Testis (tissue), 3 donors: ENCODE measurements around the gene RSBN1. TPM values are rescaled to one million over a fixed set of nuclear protein-coding genes. Genes with fewer than 3 reads are reported as not detected.
"Not testable (repeated sequence)": the region's sequence is repeated elsewhere in the genome, so short reads cannot be mapped to it uniquely, and the experiment has no call there.

Source experiments
- DNase-seq: peaks from one replicate; pipeline ENCODE4 v3.0.0-alpha.2; 2019
- H3K27ac ChIP-seq, 2 donors: fragments of 200-600 bp; sonication (generic); one replicate each; pipeline ENCODE4 v1.5.1; 2019
- H3K27me3 ChIP-seq: fragments of 200-600 bp; sonication (generic); one replicate; pipeline ENCODE4 v1.5.1; 2019
- H3K36me3 ChIP-seq: fragments of 200-600 bp; sonication (generic); one replicate; pipeline ENCODE4 v1.5.1; 2017; ENCODE audit warnings: low read depth; ENCODE audit errors: missing control alignments
- H3K4me1 ChIP-seq: fragments of 200-600 bp; sonication (generic); one replicate; pipeline ENCODE4 v1.5.1; 2019
- H3K4me3 ChIP-seq, 2 donors: fragments of 200-600 bp; sonication (generic); one replicate each; pipeline ENCODE4 v1.5.1; 2017 to 2019
- H3K9me3 ChIP-seq: fragments of 200-600 bp; sonication (generic); one replicate; pipeline ENCODE4 v1.5.1; 2017
- POLR2A ChIP-seq: fragments of 450-650 bp; IDR thresholded peaks from one replicate; pipeline ENCODE4 v1.6.1; 2017; ENCODE audit warnings: antibody characterized with exemption, mild to moderate bottlenecking, moderate library complexity
- WGBS, 2 donors: methylation state at CpG; one replicate each; pipeline ENCODE4 v1.1.5; 2018; 5-methylcytosine and 5-hydroxymethylcytosine counted together
- intact Hi-C: fragments of 100-400 bp; cut with DNase I; formaldehyde crosslinking; loops from one replicate; pipeline ENCODE4 v1.15.1; 2023; ENCODE audit warnings: low total_unique reads
- polyA plus RNA-seq: library from polyadenylated mRNA; stranded (reverse); fragments of 350-450 nt; fragmentation: Illumina TruSeq; extraction: RNeasy Lipid Tissue Mini Kit (QIAGEN cat#74804); gene quantifications from one replicate; pipeline ENCODE4 v1.2.3, GENCODE V29; 2014; ENCODE audit warnings: low read depth, low replicate concordance; ENCODE audit not compliant: insufficient read depth
- total RNA-seq, 2 donors: library from RNA; depleted of rRNA; stranded (reverse); fragments of >200 nt; gene quantifications; one replicate each; pipeline ENCODE4 v1.2.3, GENCODE V29; 2016
- TF ChIP-seq, protein P1 (sequence below), 3 experiments: fragments of 450-650 bp in 2 of 3; fragments of 200-600 bp in 1 of 3; sonication (generic) in 1 of 3; IDR thresholded peaks; one replicate each; pipeline ENCODE4 v1.5.1; 2016 to 2019; ENCODE audit warnings: antibody characterized with exemption in 3 of 3, mild to moderate bottlenecking in 2 of 3, moderate library complexity in 1 of 3

RSBN1 gene
- total and polyA plus RNA-seq, 3 donors from 2014 or later = 27.5 to 32.5 (median 28.5) TPM

DNA sequence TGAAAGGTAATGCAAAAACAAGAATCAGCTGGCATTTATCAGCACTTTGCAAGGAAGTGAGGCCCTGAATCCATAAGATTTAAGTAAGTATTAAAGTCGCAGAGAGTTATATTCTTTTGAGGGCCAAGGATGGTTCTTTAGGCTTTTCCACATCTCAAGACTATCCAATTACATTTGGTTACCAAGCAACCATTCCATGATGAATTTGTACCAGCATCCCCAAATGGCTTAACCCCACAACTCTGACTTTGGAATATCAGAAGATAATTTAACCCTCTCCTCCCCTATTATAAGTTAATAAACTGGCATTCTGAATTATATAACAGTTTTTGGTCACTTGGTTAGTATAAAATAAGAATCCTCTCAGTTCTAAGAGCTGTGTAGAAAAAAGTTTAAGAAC lies 55.8 kb downstream of the RSBN1 start:
- H3K36me3 ChIP-seq = no peaks in the 10 kb centered on the region
- DNase-seq = no peak
- 77 to 92% methylated on average over 1 of the region's 1 CpG for whole genome bisulfite sequencing, 2 donors
- H3K4me3 ChIP-seq = no peak overlapping the region
- no peaks in the 10 kb centered on the region for H3K9me3 ChIP-seq
- intact Hi-C loops = no loop called here
- H3K27me3 ChIP-seq = no peaks in the 10 kb centered on the region
- TF ChIP-seq, protein P1, sequence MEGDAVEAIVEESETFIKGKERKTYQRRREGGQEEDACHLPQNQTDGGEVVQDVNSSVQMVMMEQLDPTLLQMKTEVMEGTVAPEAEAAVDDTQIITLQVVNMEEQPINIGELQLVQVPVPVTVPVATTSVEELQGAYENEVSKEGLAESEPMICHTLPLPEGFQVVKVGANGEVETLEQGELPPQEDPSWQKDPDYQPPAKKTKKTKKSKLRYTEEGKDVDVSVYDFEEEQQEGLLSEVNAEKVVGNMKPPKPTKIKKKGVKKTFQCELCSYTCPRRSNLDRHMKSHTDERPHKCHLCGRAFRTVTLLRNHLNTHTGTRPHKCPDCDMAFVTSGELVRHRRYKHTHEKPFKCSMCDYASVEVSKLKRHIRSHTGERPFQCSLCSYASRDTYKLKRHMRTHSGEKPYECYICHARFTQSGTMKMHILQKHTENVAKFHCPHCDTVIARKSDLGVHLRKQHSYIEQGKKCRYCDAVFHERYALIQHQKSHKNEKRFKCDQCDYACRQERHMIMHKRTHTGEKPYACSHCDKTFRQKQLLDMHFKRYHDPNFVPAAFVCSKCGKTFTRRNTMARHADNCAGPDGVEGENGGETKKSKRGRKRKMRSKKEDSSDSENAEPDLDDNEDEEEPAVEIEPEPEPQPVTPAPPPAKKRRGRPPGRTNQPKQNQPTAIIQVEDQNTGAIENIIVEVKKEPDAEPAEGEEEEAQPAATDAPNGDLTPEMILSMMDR (IDR thresholded peaks at IDR 0.05) = no peak
- TF ChIP-seq POLR2A = no peak
- no peaks in the 10 kb centered on the region for H3K4me1 ChIP-seq
- no peak overlapping the region for H3K27ac ChIP-seq

DNA sequence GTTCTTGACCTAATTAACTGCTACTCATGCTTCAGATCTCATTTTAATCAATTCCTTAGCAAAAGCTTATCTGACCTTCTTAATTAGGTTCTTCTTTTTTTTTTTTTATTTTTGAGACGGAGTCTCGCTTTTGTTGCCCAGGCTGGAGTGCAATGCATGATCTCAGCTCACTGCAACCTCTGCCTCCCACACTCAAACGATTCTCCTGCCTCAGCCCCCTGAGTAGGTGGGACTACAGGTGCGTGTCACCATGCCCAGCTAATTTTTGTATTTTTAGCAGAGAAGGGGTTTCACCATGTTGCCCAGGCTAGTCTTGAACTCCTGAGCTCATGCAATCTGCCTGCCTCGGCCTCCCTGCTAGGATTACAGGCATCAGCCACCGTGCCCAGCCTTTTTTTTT lies 58.9 kb downstream of the RSBN1 start:
- H3K27me3 ChIP-seq, intact Hi-C loops, H3K4me3 ChIP-seq, DNase-seq, H3K9me3 ChIP-seq, H3K36me3 ChIP-seq, H3K4me1 ChIP-seq, H3K27ac ChIP-seq: not testable (repeated sequence)
- 79 to 86% methylated on average over 6 of the region's 6 CpGs for WGBS, 2 donors

DNA sequence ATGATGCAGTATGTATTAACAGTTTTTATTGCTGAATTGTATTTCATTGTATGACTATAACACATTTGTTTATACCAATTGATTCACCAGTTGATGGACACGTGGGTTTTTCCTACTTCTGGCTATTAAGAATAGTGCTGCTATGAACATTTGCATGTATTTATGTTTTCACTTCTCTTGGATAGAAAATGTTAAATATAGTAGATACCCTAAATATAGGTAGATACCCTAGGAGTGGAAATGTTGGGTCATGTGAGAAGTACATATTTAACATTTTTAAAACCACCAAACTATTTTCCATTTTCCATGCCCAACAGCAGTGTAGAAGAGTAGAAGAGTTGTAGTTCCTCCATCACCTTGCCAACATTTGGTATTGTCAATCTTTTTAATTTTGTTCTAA lies 60.8 kb downstream of the RSBN1 start:
- Histone ChIP-seq H3K36me3 (no peaks in the 10 kb centered on the region), H3K27ac (no peak overlapping the region), H3K4me1 (no peaks in the 10 kb centered on the region), H3K4me3 (no peak overlapping the region), H3K9me3 (no peaks in the 10 kb centered on the region), H3K27me3 (no peaks in the 10 kb centered on the region)
- TF ChIP-seq, protein P1 (IDR thresholded peaks at IDR 0.05) = no peak
- intact Hi-C loops = no loop called here
- DNase-seq = no peak
- WGBS, 2 donors = 92 to 100% methylated on average over 1 of the region's 1 CpG

DNA sequence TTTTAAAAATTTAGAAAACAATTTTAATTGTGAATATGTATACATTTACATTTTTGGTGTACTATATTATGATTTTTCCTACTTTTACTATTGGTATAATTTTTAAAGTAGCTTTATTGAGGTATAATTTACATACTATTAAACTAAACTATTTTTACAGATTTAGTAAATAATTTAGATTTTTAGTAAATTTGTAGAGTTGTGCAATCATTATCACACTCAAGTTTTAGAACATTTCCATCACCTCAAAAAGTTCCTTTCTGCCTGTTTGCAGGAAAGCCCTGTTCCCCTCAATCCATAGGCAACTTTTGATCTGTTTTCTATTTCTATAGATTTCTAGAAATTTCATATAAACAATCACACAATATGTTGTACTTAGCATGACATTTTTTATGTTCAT lies 61.2 kb downstream of the RSBN1 start:
- no peak for TF ChIP-seq POLR2A
- TF ChIP-seq, protein P1 (IDR thresholded peaks at IDR 0.05) = no peak
- H3K4me1 ChIP-seq = no peaks in the 10 kb centered on the region
- H3K4me3 ChIP-seq = no peak overlapping the region
- no peak overlapping the region for H3K27ac ChIP-seq
- no peaks in the 10 kb centered on the region for H3K27me3 ChIP-seq
- H3K9me3 ChIP-seq = no peaks in the 10 kb centered on the region
- no peaks in the 10 kb centered on the region for H3K36me3 ChIP-seq
- DNase-seq = no peak
- intact Hi-C loops = no loop called here

DNA sequence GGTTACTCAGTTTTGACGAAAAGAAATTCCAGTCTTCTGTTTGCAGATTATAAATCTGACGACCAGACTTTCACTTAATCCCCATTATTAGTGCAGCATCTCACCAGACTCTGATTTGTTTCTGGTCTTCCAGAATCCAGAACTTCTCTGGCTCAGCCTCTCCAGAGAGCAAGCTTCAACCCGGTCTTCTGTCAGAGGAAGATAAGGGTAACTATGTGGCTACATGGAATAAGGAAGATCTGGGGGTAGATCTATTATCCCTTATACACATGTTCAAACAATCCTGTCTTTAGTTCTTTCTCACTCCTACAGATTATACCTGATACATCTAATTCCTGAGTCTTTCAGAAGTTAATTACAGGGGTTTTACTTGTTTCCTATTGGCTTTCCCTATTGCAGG lies 62.9 kb downstream of the RSBN1 start:
- WGBS, 2 donors = 77 to 82% methylated on average over 3 of the region's 3 CpGs
- intact Hi-C loops = no loop called here
- no peak overlapping the region for H3K27ac ChIP-seq
- no peaks in the 10 kb centered on the region for H3K9me3 ChIP-seq
- H3K27me3 ChIP-seq = no peaks in the 10 kb centered on the region
- H3K36me3 ChIP-seq = no peaks in the 10 kb centered on the region
- TF ChIP-seq, protein P1 (IDR thresholded peaks at IDR 0.05) = no peak
- TF ChIP-seq POLR2A = no peak
- H3K4me1 ChIP-seq = no peaks in the 10 kb centered on the region
- no peak for DNase-seq
- H3K4me3 ChIP-seq = no peak overlapping the region
